NCI-H128 (cell line): ENCODE results near the gene IZUMO4.
A peak's percentile ranks its signal among the peaks of the same experiment; 100 is the strongest.
"Not testable (repeated sequence)": the region's sequence is repeated elsewhere in the genome, so short reads cannot be mapped to it uniquely, and the experiment has no call there.

Source experiments
- DNase-seq: peaks from one replicate; lab custom pipeline; 2025; ENCODE audit not compliant: unreplicated experiment; lab: John Stamatoyannopoulos, UW

The IZUMO4 gene

DNA sequence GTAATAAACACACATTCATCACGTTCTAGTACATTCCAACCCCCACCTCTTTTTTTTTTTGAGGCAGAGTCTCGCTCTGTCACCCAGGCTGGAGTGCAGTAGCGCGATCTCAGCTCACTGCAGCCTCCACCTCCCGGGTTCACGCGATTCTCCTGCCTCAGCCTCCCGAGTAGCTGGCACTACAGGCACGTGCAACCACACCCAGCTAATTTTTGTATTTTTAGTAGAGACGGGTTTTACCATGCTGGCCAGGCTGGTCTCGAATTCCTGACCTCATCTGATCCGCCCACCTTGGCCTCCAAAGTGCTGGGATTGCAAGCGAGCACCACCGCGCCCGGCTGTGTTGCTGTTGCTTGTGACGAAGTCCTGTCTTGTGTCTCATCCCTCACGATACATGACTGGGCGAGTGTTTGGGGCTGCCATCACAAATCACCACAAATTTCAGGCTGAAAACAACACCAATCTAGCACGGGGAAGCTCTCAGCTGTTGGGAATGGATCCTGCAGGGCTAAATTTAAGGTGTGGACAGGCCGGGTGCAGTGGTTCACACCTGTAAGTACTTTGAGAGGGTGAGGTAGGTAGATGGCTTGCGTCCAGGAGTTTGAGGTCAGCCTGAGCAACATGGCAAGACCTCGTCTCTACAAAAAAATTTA is 16.3 kb upstream of the IZUMO4 start:
- no peak for DNase-seq

DNA sequence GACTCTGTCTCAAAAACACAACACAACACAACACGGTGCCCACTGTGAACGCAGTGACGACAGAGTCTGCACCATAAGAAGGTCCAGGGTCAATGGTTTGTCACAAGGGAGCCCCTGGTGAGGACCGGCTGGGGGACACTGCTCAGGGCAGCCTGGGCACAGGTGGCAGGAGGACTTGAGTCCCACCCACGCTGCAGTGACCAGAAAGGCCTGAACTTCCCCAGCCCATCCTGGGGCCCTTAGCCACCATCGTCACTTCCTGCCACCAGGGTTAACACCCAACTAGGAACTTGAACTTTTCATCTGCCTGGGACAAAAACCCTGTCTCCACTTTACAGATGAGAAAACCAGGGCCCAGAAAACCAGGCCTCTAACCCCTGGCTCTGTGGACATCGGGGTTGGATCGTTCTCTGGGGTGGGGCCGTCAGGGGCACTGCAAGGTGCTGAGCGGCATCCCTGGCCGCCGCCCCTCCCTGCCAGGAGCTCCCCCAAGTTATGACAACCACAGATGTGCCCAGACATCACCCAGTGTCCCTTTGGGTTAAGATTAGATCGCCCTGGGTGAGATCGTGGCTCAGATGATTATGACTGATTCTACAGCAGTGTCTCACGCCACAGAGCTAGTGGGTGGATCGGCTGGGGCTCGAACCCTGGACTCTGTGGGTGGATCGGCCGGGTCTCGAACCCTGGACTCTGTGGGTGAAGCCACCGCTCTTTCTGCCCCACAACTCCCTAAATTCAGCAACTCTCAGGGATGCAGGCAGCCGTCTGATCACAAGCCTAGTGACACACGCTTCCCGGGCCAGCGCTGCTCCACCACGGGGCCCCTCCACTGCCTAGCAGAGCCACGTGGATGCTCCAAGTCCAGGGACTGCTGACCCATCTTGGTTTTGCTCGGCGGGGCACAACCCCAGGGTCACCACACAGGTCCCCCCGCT is 14.6 kb upstream of the IZUMO4 start:
- no peak for DNase-seq

- no peak for DNase-seq
These were observed 13.4 kb upstream of the IZUMO4 start for GRCh38 chr19:2083174-2083854.

DNA sequence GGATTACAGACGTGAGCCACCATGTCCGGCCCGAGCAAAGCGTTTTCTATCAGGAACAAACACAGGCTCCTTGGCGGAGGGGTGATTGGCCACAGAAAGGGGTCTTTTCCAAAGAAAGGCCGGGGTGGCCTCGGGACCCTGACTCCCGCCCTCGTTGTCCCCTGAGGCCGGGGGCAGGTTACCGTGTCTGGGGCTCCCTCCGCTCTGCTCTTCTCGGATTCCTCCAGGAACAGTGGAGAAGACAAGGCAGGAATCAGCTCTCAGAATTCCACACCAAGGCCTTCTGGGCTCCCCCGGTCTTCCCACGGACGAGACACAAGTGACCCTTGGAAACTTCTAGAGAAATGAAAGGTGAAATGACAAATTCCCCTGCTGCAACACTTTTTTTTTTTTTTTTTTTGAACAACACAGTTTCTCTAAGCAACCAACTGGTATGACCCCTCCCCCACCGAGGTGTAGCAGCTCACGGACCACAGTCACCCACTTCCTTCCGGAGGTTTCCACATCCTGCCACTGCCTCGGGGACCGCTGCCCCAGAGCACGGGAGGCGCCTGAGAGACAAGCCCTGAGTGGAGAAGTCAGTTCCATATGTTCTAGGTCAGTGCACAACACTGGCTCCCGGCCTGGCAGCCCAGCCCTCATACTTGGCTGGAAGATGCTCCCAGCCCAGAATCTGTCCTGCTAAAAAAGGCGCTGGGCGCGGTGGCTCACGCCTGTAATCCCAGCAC is 11.6 kb upstream of the IZUMO4 start:
- DNase-seq, result no peak

DNA sequence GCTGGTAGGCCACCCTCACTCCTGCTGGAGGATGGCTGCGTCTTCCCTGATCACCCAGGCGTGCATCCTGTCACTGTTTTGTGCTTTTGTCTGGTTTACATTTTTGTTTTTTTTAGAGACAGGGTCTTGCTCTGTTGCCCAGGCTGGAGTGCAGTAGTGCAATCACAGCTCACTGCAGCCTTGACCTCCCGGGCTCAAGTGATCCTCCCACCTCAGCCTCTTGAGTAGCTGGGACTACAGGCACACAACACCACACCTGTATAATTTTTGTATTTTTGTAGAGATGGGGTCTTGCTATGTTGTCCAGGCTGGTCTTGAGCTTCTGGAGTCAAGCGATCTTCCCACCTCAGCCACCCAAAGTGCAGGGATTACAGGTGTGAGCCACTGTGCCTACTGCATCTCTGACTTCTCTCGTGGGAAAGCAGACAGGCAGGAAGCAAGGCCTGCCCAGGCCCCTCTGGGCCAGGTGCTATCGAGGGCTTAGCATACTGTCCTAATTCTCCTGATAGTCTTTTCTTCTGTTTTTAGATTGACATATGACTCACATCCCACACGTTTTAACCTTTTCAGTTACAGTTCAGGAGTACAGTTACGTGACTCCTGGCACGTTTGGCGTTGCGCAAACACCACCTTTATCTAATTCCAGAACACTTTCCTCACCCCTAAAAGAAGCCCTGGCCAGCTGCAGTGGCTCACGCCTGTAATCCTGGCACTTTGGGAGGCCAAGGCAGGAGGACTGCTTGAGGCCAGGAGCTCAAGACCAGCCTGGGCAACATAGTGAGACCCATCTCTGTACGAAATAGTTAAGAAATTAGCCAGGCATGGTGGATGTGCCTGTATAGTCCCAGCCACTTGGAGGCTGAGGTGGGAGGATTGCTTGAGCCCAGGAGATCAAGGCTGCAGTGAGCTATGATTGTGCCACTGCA is 9.8 kb upstream of the IZUMO4 start:
- not testable (repeated sequence) for DNase-seq

DNA sequence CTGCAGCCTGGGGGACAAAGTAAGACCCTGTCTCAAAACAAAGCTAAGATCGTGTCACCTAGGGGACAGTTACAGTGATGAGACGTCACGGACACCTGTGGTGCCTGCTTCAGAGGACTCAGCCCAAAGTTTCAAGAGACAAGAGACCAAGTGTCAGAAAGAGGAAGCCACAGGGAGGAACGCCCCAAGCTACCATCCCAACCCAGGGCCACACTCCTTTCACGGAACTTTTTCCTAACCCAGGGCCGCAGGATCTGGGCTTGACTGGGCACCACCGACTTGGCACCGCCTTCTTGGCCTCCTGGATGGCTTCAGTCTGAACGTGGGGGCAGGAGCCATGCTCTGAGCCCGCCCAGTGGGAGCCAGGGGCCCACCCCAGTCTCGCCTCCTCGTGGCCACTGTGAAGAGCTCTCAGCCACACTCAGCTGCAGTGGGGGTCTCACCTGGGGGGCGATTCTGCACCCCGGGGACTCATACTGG is 9.1 kb upstream of the IZUMO4 start:
- DNase-seq, result no peak

DNA sequence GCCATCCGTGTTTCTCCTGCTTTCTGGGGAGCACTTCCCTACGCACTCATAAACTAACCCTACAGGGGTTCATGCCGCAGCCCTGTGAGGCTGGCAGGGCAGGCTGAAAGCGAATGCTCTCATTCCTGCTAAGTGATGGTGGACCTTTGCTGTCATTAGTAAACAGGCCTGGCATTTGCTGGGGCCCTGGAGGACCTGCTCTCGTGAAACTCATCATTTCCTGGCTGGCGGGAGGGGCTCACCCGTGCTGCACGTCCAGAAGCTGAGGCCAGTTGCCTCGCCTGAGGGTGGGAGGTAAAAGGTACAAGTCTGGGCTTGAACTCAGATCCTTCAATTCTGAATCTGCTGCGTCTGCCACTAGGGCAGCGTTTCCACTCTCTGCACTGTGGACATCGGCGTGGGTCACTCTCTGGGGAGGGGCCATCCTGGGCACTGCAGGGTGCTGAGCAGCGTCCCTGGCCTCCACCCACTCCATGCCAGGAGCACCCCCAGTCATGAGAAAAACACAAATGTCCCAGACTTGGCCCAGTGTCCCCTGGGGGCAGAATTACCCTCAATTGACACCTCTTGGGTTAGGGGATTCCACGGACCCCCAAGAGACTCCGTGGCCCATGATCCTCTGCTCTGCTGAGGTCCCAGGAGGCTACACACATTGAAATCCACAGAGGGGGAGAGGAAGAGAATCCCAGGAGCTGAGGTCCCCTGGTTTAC is 7.6 kb upstream of the IZUMO4 start:
- DNase-seq, result no peak

GRCh38 chr19:2089727-2090053 is 7.0 kb upstream of the IZUMO4 start:
- DNase-seq, result no peak

DNA sequence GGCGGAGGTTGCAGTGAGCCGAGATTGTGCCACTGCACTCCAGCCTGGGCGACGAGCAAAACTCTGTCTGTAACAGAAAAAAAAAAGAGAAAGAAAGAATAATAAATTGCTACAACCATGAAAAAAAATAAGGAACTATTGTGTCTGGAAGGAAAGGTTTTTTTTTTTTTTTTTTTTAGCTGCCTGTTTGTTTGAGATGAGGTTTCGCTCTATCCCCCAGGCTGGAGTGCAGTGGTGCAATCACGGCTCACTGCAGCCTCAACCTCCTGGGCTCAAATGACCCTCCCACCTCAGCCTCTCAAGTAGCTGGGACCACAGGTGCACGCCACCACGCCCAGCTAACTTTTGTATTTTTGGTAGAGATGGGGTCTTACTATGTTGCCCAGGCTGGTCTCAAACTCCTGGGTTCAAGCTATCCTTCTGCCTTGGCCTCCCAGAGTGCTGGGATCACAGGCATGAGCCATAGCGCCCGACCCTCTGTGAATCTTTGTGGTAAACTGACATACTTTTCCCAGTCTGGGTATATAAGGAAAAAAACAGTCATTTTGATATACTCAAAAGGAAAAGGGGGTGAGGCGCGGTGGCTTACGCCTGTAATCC is 4.7 kb upstream of the IZUMO4 start:
- DNase-seq, result not testable (repeated sequence)

DNA sequence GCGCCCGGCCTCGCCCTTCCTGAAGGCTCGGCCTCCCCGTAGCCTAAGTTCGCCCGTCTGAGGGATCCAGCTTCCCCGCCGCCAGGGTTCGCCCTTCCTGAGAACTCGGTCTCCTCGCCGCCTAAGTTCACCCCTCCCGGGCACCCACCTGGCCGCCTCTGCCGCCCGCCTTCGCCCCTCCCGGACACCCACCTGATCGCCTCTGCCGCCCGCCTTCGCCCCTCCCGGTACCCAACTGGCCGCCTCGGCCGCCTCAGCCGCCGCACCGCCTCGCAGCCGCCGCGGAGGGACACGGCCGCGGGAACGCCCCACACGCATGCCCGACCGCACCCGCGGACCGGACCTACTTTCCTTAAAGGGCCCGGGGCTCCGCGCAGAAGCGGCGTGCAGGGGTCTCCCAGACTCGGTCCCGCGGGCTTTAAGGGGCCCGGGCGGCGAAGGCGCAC is 658 bp upstream of the IZUMO4 start, which contains the start of gene MOB3A:
Gene MOB3A (minus strand): TSS at position 293 of the 446 bp plus-strand sequence. CDS start 17,766 bp downstream, outside the sequence.
- peak; percentile 95 for DNase-seq

- DNase-seq, result no peak
These were observed 629 bp downstream of the IZUMO4 start for GRCh38 chr19:2097203-2097885.

DNA sequence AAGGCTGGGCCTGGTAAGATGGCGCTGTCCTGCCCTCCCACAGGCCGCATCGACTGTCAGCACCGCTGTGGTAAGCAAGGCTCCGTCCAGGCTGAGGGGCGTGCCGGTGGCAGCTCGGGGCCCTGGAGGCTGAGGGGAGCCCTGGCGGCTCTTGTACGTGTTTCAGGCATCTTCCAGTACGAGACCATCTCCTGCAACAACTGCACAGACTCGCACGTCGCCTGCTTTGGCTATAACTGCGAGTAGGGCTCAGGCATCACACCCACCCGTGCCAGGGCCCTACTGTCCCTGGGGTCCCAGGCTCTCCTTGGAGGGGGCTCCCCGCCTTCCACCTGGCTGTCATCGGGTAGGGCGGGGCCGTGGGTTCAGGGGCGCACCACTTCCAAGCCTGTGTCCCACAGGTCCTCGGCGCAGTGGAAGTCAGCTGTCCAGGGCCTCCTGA is 1.2 kb downstream of the IZUMO4 start:
- no peak for DNase-seq

DNA sequence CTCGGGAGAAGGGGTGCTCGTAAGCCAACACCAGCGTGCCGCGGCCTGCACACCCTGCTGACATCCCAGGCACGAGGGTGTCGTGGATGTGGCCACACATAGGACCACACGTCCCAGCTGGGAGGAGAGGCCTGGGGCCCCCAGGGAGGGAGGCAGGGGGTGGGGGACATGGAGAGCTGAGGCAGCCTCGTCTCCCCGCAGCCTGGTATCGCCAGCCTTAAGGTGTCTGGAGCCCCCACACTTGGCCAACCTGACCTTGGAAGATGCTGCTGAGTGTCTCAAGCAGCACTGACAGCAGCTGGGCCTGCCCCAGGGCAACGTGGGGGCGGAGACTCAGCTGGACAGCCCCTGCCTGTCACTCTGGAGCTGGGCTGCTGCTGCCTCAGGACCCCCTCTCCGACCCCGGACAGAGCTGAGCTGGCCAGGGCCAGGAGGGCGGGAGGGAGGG is 2.4 kb downstream of the IZUMO4 start:
- DNase-seq, result no peak

DNA sequence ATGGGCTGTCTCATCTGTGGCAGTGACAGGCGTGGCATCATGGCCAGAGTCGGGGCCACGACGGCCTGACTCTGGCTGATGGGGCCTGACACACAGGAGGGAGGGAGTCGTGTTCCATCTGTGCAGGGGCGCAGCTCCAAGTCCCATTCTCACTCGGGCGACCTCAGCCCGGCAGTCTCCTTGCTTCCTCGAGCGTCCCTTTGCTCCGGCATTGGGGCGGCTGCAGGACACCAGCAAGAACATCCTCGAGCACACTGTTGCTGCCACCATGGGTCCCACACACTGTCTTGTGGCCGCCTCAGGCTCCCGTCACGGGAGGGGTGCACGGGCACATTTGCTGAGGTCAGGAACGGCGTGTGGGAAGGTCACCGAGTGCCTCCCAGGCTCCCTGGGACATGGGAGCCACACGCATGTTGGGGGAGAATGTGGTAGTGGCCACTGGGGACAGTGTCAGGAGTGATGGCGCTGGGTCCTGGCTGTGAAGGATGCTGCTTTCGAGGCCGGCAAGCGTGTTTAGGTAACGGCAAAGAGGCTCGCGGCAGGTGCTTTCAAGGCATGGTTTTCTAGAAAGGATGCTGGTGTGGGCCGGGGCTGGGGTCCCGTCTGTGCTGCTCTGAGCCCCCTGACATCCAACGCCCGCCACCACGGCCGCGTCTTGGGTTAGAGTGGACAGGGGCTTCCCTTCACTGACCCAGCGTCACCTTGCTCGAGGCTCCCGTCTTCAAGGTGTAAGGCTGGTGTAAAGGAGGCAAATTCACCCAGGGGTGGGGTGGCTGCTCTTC is 3.4 kb downstream of the IZUMO4 start:
- no peak for DNase-seq

GRCh38 chr19:2100719-2101061 is 4.0 kb downstream of the IZUMO4 start:
- no peak for DNase-seq

DNA sequence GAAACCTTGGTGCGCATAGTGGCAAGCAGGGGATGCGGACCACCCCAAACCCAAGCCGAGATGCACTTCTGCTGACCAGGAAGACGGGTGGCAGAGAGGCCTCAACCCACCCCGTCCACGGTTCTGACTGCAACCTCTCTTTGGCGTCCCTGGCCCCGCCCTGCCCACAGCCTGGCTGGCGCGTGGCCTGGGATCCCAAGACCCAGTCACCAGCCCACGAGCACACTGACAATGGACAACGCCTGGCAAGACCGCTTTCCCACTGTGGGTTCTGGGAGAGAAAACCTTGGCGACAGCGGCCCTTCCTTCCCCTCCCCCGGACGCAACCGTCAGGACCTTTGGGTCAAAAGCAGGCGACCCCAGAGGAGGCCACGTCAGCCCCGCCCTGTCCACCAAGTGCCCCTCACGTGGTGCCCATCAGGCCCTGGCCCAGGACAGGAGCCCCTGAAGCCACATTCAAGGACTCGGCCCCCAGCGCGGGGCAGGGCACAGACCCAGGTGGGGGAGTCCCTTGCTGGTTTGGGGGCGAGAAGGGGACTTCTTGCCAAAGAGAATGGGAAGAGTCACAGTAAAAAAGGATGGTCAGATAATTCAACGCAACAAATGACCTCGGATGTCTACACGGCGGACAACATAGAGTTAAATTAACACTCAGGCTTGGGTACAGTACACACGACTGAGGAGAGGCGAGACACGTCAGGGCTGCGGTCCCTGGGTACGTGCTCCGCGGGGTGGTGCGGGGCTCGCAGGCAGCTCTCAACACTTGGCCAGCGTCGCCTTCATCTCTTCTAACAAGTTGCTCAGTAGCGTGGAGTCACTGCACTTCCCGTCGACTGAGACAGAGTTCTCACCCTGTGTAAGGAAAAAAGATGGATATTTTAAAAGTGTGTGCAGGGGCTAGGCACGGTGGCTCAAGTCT is 5.0 kb downstream of the IZUMO4 start:
- no peak for DNase-seq
